ENCODE measurements around the gene TSHR. TPM values are rescaled to one million over a fixed set of nuclear protein-coding genes. Genes with fewer than 3 reads are reported as not detected.
A peak's percentile ranks its signal among the peaks of the same experiment; 100 is the strongest.
"Not testable (repeated sequence)": the region's sequence is repeated elsewhere in the genome, so short reads cannot be mapped to it uniquely, and the experiment has no call there.

TSHR gene
- not detected in 2 replicates for total RNA-seq

DNA sequence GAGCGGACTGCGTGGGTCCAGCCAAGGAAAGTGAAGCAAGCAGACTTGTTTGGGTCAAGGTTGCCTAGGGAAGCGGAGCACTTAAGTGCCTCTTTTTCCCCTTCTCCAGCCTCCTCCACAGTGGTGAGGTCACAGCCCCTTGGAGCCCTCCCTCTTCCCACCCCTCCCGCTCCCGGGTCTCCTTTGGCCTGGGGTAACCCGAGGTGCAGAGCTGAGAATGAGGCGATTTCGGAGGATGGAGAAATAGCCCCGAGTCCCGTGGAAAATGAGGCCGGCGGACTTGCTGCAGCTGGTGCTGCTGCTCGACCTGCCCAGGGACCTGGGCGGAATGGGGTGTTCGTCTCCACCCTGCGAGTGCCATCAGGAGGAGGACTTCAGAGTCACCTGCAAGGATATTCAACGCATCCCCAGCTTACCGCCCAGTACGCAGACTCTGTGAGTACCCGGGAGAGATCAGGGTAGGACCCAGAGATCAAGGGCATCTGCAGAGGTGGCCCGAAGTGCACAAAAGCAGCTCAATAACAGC is at the start of gene TSHR:
Gene TSHR (plus strand): TSS at position 206 of the 526 bp plus-strand sequence. CDS start 60 bp downstream, at position 266.
- DNase-seq (ENCODE audit: extremely low read depth, low read depth, low spot score) = no peak

DNA sequence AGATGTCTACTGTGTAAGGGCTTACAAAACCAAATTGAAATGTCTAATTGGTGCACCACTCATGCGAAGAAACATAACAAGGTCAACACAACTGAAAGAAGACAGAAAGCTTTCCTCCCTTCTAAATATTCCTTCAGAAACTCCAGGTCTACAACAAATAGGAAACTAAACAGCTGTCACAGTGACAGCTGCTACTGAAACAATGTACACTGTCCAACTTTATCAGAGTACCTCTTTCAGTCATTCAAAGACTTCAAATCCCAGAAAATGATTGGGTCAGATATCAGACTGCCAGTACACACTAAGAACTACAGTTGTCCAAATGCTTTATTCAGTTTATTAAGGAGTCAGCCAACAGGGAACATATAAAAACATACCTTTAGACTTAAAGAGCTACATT is 49.1 kb upstream of the TSHR start:
- DNase-seq (ENCODE audit: extremely low read depth, low read depth, low spot score) = no peak

DNA sequence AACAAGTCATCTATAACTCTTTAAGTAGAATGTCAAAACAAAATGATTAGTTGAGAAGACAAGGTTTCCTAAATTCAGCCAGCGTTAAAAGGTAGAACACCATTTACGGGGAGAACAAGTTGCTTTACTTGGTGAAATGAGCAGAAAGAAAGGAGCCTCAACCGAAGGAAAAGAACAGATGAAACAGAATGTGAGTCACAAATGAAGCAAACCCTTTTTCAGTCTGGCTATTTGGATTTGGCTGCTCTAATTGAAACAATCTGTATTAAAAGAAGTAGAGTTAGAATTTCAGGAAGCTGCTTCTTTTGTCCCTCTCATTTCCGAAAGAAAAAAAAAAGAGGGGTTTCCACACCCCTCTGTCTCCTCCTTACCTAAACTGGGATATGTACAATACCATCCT is 48.5 kb upstream of the TSHR start:
- DNase-seq (ENCODE audit: extremely low read depth, low read depth, low spot score) = no peak

DNA sequence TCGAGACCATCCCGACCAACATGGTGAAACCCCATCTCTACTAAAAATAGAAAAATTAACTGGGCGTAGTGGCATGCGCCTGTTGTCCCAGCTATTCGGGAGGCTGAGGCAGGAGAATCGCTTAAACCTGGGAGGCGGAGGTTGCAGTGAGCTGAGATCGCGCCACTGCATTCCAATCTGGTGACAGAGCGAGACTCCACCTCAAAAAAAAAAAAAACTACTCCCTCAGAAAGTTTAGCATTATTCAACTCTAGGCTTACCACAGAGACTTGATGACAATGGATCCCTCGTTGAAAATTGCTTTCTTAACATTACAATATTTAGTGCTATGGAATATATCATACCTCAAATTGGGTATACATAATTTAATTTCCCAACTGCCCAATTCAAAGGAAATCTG is 43.4 kb upstream of the TSHR start:
- DNase-seq (ENCODE audit: extremely low read depth, low read depth, low spot score) = not testable (repeated sequence)

DNA sequence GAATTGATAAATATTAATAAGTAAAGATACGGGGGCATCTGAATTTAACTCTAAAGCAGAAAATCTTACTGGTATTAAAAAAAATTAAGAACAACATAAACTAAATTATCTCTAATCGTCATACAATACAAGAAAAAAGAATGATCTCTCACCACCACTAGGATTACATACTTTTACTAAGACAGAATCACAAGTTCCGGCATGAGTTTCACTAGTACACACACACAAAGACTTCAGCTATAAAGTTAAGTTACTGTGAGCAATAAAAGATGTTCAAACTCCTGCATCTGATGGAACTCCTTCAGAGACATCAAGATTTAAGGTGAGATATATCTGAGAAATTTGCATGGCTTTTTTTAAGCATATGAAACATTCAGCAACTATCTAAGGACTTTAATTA is 35.8 kb upstream of the TSHR start:
- DNase-seq (ENCODE audit: extremely low read depth, low read depth, low spot score) = no peak

DNA sequence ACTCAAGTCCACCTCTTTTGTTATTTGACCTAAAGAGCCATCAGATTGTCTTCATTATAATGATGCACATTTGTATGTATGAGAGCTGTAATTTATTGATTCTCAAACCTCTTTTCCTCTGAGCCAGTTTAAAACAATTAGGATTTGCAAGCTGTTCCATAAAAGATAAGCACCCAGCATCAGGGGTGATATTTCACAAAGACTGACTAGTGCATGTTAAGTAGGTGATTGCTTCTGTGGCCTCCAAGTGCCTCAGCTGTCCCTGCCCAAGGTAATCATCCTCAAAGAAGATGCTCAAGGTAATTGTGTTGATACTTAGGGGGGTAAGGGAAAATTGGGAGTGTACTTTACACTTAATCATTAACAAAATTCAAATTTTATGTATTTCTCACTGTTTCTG is 32.1 kb upstream of the TSHR start:
- DNase-seq (ENCODE audit: extremely low read depth, low read depth, low spot score) = no peak

DNA sequence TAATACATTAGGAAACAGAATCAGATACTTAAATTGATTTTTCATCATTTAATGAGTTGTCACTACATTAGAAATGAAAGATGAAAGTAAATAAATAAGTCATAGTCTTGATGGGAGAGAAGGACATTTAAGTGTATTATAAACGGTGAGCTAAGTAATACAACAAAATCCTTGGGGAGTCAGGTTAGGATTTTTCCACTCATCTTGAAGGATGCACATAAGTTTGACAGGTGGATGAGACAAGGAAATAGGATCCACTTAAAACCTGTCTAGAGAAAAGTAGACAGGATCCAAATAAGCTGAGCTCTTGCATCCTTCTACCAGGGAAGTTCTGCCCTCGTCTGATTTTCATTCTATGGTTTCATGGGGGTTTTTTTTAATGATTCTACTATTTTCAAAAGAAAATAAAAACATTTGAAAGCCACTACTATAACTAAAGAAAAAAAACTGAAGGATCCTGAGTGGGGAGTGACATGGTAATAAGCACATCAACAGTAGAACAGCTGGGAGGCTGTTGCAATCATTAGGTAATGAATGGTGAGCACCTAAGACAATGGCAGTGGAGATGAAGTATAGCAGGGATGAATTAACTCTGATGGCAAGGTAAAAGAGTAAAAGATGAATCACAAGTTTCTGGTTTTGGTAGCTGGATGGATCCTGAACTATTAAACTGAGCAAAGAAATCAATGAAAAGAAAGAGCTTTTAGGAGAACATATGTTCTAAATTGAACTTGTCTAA is 30.9 kb upstream of the TSHR start:
- DNase-seq (ENCODE audit: extremely low read depth, low read depth, low spot score) = no peak

DNA sequence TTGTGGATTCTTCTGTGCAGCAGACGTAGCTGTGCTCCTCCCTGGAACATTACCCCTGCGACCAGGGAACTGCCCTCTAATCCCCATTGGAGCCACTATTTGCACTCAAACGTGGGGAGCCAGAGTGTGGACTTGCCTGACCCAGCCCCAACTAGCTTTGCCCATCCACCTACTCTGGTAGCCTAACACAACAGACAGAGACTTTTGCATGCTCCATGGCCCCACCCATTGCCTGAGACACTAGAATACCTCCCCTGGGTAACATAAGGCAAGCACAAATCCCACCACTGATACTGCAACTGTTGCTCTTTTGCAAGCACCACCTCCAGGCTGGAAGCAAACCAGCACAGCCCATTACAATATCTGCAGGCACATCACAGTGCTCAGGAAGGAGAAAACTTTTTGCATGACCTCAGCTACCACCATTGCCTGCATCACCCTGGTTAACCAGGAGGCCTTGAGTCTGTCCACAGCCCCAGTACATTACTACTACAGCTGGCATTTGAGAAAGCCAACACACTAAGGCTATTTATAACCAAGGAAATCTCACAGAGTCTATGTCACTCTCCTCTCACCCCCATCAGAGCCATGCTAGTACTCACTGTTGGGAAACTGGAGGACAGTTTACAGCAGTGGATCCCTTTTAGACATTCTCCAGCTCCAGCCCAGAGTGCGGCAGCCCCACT is 28.9 kb upstream of the TSHR start:
- DNase-seq (ENCODE audit: extremely low read depth, low read depth, low spot score) = no peak

DNA sequence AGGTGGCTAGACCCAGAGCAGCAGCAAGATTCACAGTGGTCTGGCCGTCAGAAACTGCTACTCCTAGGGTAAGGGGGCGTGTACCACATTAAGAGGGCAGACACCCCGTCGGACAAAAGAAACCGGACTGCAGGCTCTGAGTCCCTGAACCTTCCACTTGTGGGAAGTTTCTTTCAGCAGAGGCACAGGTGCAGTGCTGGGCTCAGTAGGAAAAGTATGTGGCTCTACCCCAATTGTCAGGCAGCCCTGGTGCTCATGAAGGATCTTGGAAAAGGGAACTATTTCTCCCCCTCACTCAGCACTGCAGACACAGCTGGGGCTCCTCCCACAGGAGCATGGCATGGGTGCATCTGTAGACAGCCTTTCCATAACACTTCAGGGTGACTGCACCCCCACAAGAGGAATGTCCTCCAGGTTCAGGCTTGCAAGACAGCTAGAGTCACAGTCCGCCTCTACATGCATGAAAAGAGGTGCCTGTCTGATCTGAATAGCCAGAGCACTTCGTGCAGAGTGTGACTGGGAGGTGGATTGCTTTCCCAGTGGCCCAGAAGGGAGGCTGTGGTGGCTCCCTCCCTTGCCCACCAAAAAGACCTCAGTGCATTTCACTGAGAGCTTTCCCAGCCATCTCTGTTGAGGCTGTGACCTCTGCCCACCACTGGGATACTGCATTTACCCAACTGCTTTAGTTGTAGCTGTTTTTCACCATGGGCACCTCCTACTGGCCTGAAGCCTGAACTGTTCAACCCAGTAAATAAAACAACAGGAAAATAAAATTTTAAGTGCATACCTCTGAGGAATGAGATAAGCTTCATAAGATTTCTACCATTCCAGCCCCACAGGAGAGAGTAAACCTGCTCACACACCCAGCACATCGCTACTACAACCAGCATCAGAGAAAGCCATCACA is 28.1 kb upstream of the TSHR start:
- DNase-seq (ENCODE audit: extremely low read depth, low read depth, low spot score) = no peak

DNA sequence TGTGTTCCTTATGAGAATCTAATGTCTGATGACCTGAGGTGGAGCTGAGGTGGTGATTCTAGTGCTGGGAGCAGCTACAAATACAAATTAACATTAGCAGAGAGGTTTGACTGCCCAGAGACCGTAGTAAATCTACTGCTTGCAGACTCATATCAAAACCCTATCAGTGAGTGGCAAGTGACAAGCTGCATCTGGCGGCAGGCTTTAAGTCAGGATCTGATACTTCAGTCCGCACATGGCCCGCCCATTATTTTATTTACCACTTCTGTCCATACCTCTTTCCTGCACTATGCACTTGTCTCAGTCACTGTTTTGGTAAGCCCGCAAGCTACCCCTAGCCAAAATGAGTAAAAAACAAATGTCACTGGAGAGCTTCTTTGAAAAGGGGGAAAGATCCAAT is 25.3 kb upstream of the TSHR start:
- no peak for DNase-seq (ENCODE audit: extremely low read depth, low read depth, low spot score)

DNA sequence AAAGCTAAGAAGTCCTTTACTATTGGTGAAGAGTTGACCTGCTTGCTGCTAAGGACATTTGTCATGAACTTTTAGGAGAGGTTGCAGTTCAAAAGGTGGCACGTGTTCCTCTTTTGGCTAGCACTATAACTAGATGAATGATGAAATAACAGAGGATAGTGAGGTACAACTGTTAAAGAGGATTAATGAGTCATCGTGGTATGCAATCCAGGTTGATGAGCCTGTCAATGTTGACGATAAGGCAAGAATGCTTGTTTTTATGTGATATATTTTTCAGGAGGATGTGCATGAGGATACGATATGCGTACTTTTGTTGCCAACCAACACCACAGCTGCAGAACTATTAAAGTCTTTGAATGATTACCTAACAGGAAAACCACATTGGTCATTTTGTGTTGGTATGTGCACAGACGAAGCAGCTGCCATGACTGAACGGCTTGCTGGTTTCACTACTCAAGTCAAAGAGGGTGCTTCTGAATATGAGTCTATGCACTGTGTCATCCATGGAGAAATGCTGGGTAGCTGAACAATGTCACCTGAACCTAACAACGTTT is 24.5 kb upstream of the TSHR start:
- DNase-seq (ENCODE audit: extremely low read depth, low read depth, low spot score) = peak; percentile 14

DNA sequence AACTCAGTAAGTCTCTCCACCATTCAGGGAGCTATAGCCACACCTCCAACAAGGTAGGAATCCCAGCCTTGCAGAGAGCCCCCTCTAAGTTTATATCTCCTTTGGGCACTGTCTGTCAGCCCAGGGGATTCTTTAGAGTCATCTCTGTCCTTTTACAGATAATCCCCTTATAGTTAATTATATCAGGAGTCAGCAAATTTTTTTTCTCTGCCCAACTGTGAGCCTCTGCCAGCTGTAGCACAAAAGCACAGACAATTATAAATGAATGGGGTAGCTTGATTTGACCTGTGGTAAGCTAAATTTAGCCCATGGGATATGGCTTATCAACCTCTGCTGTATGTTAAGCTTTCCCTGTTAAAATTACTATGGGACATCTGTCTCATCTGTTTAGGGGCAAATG is 22.1 kb upstream of the TSHR start:
- DNase-seq (ENCODE audit: extremely low read depth, low read depth, low spot score) = no peak

DNA sequence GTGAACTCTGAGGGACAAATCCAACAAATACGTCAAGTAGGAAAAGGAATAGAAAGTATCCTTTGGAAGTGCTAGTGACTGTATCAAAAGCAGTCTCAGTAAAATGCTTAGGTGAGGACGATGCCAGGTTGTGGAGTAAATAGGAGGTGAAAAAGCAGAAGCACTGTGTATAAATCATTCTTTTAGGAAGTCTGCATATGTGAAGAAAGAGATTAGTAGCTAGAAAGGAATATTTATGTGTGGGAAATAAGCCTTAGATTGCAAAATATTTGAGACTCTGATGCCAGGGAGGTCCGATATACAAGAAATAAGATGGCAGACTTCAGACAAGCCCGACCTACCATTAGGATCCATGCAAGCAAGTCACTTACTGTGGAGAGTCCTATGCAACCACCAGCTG is 21.7 kb upstream of the TSHR start:
- no peak for DNase-seq (ENCODE audit: extremely low read depth, low read depth, low spot score)

DNA sequence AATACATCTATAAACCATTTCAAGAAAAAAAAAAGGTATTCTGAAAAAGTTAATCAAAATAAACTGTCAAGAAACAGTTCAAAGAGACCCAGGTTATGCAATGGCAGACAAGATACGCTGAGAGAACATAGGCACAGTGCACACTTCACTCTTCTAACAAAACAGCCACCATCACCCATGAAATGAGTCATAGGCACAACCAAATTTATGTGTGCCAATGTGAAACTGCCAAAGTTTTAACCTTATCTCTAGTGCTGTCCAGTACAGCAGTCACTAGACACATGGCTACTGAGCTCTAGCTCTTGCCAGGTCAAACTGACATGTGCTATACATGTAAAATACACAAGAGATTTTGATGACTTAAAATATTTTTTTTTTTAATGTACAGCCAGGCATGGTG is 15.3 kb upstream of the TSHR start:
- no peak for DNase-seq (ENCODE audit: extremely low read depth, low read depth, low spot score)

DNA sequence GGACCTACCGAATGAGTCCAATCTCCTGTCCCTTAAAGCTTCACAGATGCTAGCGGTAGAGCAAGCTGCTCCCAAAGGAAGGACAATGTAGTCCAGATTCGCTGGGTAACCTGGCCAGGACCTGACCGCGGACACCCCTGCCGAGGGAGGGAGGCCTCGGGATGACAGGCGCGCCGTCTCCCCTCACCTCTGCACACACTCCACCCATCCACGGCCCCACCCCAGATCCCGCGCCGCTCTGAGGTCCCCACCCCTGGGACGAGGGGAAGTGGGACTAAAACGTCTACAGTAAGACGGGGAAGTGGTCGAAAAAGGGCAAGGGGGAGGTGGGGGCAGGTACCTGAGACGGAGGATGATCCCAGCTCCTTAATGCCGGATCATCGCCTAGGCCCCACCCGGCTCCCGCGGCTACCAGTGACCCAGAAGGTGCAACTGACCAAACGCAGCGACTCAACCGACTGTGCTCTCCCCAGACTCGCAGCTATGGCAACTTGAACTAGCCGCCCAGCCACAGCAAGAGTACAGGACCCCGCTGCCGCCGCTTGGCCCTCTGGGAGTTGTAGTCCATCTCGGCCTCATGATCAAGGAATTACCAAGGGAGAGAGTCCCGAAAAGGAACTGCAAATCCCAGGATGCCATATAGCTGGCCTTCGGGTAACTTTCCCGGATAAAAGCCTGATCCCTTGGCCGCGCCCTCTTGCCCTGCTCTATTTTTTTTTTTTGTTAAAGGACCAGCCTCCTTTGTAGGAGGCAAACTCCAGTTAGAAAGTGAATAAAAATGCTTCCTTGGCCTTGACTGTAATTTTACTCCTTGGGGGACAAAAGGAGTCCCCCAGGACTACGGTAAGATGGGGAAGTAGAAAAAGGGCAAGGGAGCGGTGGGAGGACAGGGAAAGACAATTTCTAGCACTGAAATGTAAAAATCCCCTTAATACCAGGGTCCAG is 13.9 kb upstream of the TSHR start, which contains the start of gene CEP128:
Gene CEP128 (minus strand): TSS at position 498 of the 945 bp plus-strand sequence.
- peak; percentile 91 for DNase-seq (ENCODE audit: extremely low read depth, low read depth, low spot score)

DNA sequence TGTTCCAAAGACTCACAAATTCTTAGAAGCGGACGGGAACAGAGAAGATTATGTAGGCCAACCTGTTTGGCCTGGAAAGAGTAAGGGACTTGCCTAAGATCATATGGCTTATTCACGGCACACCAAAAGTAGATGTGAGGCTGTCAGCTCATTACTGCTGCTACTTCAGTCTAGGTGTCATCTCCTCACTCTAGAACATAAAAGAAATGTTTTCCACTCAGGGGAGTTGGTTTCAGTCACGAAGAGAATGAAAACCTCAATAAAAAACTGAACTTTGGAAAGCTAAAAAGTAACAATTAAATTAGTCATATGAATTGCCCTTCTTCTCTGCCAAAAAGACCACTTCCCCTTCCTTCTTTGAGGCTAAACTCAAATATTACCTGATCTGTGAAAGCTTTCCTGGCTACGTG is 13.2 kb upstream of the TSHR start:
- DNase-seq (ENCODE audit: extremely low read depth, low read depth, low spot score) = no peak

DNA sequence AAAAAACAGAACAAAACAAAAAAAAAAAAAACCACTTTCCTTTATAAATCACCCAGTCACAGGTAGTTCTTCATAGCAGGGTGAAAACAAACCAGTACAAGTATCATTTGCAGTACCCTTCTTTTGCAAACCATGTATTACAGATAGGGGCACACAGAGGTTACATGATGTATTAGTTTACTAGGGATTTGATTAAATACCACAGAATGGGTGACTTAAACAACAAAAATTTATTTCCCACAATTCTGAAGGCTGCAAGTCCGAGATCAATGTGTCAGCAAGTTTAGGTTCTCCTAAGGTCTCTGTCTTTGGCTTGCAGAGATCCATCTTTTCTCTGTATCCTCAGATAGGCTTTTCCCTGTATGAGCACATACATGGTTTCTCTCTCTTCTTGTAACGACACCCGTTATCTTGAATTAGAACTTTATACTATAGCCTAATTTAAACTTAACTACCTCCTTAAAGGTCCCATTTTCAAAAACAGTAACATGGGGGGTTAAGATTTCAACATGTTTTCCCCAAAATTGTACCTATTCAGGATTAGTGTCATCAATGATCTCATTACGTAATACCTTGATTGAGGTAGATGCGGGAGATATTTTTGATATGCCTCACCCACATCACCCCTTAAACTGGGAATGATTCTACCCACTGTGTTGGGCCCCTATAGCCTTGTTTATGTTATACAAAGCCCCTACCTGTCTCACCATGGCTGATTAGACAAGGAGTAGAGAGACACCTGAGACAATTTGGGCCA is 10.4 kb upstream of the TSHR start:
- DNase-seq (ENCODE audit: extremely low read depth, low read depth, low spot score) = no peak

DNA sequence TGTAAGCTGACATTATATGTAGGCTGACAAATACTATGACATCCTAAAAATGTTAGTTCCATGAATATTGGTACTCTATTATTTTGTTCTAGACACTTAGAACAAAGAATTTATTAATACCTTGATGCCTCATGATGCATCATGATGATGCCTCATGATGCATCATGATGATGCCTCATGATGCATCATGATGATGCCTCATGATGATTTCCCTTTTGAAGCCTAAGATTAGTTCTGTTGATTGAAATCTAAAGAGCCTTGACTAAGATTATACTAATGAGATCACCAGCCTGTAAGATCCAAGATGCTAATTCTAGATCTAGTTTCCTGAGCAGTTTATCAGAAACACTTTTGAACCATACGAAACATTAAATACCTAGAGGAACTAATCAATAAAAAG is 9.2 kb upstream of the TSHR start:
- DNase-seq (ENCODE audit: extremely low read depth, low read depth, low spot score) = no peak

DNA sequence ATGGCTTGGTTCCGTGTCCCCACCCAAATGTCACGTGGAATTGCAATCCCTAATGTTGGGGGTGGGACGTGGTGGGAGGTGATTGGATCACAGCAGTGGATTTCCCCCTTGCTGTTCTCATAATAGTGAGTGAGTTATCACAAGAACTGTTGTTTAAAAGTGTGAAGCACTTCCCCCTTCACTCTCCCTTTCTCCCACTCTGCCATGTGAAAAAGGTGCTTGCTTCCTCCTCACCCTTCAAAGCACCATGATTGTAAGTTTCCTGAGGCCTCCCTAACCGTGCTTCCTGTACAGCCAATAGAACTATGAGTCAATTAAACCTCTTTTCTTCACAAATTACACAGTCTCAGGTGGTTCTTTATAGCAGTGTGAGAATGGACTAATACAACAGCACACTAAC is 8.6 kb upstream of the TSHR start:
- DNase-seq (ENCODE audit: extremely low read depth, low read depth, low spot score) = no peak
